ENCODE results near the gene RAD51B.

The RAD51B gene

GRCh38 chr14:68739701-68740100 lies 920.1 kb downstream of the RAD51B start:
- DNase-seq (ENCODE audit: low read depth): no peak
- H3K4me3 ChIP-seq (ENCODE audit: control insufficient read depth, low read depth, low read length): no peak overlapping the region
- TF ChIP-seq CTCF (conservative IDR thresholded peaks at IDR 0.05; ENCODE audit: control insufficient read depth, insufficient read depth, low read depth, low read length): no peak

GRCh38 chr14:68740788-68741476 lies 921.4 kb downstream of the RAD51B start:
- TF ChIP-seq CTCF (conservative IDR thresholded peaks at IDR 0.05; ENCODE audit: control insufficient read depth, insufficient read depth, low read depth, low read length): no peak
- no peak overlapping the region for H3K4me3 ChIP-seq (ENCODE audit: control insufficient read depth, low read depth, low read length)
- no peak for DNase-seq (ENCODE audit: low read depth)

- TF ChIP-seq CTCF (conservative IDR thresholded peaks at IDR 0.05; ENCODE audit: control insufficient read depth, insufficient read depth, low read depth, low read length): no peak
- H3K4me3 ChIP-seq (ENCODE audit: control insufficient read depth, low read depth, low read length): no peak overlapping the region
- no peak for DNase-seq (ENCODE audit: low read depth)
Observed at GRCh38 chr14:68741477-68741791, 921.9 kb downstream of the RAD51B start.

GRCh38 chr14:68741839-68742470 lies 922.4 kb downstream of the RAD51B start:
- TF ChIP-seq CTCF (conservative IDR thresholded peaks at IDR 0.05; ENCODE audit: control insufficient read depth, insufficient read depth, low read depth, low read length): no peak
- DNase-seq (ENCODE audit: low read depth): no peak
- H3K4me3 ChIP-seq (ENCODE audit: control insufficient read depth, low read depth, low read length): no peak overlapping the region

- no peak for TF ChIP-seq CTCF (conservative IDR thresholded peaks at IDR 0.05; ENCODE audit: control insufficient read depth, insufficient read depth, low read depth, low read length)
- no peak overlapping the region for H3K4me3 ChIP-seq (ENCODE audit: control insufficient read depth, low read depth, low read length)
- no peak for DNase-seq (ENCODE audit: low read depth)
Observed at GRCh38 chr14:68744613-68745012, 925.0 kb downstream of the RAD51B start.

GRCh38 chr14:68747393-68747792 lies 927.8 kb downstream of the RAD51B start:
- TF ChIP-seq CTCF (conservative IDR thresholded peaks at IDR 0.05; ENCODE audit: control insufficient read depth, insufficient read depth, low read depth, low read length): no peak
- H3K4me3 ChIP-seq (ENCODE audit: control insufficient read depth, low read depth, low read length): no peak overlapping the region
- DNase-seq (ENCODE audit: low read depth): no peak

All from fibroblast of mammary gland (primary cell).